Activated T-cell treated with anti-CD3 and anti-CD28 coated beads for 24 hours (primary cell): ENCODE results near the gene RABGEF1.
"Not testable (repeated sequence)": the region's sequence is repeated elsewhere in the genome, so short reads cannot be mapped to it uniquely, and the experiment has no call there.

Experiments
- DNase-seq: peaks from one replicate; pipeline ENCODE4 v3.0.0-alpha.2; 2020; ENCODE audit warnings: low read depth

The RABGEF1 gene

GRCh38 chr7:66740302-66740979 is at the start of gene RABGEF1:
TSS of gene RABGEF1 (plus strand) at chr7:66740733. CDS start at chr7:66771900, 31,167 bp downstream.
- DNase-seq = peak; percentile 97

DNA sequence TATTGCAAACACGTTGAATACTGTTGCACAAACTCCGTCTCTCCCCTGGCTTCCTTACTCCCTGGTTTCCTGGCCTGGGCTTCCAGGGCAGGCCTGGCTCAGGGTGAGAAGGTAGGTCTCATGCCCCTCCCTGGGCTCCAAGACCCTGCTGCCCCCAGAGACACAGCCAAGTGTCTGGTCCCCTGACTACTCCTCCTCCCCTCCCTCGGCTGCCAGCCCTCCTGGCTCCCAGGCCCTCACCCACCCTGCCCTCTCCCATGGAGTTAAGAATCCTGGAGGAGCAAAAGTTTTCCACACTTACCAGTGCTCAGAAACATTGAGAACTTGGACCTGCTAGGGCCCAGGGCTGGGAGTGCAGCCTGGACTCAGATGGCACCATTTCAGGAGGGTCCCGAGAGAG is 47.2 kb upstream of the RABGEF1 start:
- no peak for DNase-seq

DNA sequence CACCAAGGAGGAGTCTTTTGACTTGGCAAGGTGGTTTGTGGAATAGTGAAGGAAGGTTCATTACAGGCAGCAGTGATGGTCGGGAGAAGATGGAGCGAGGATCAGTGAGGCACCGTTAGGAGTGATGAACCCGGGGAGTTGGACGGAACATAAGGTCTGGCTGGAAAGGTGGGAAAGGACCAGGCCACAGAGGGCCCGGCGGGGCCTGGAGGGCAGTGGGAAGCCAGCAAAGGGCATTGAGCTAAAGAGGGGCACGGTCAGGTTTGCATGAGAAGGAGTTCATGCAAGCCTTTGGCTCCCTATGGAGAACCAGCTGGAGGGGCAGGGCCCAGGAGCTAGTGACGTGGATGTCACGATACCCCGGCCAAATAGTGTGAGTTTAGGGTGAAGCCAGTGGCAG is 46.2 kb upstream of the RABGEF1 start:
- no peak for DNase-seq

- DNase-seq = not testable (repeated sequence)
Measured at GRCh38 chr7:66695417-66695816, 45.1 kb upstream of the RABGEF1 start.

DNA sequence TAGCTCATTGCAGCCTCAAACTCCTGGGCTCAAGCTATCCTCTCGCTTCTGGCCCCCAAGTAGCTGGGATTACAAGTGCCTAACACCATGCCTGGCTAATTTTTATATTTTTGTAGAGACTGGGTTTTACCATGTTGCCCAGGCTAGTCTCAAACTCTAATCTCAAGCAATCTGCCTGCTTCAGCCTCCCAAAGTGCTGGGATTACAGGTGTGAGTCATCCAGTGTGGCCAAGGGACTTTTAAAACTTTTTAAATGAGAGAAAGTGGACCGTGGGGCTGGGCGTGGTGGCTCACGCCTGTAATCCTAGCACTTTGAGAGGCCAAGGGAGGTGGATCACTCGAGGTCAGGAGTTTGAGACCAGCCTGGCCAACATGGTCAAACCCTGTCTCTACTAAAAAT is 44.4 kb upstream of the RABGEF1 start:
- not testable (repeated sequence) for DNase-seq

GRCh38 chr7:66696774-66697191 is 43.8 kb upstream of the RABGEF1 start:
- DNase-seq = no peak

GRCh38 chr7:66697449-66698438 is 42.8 kb upstream of the RABGEF1 start:
- DNase-seq = no peak

- no peak for DNase-seq
Measured at GRCh38 chr7:66698652-66699205, 41.8 kb upstream of the RABGEF1 start.

DNA sequence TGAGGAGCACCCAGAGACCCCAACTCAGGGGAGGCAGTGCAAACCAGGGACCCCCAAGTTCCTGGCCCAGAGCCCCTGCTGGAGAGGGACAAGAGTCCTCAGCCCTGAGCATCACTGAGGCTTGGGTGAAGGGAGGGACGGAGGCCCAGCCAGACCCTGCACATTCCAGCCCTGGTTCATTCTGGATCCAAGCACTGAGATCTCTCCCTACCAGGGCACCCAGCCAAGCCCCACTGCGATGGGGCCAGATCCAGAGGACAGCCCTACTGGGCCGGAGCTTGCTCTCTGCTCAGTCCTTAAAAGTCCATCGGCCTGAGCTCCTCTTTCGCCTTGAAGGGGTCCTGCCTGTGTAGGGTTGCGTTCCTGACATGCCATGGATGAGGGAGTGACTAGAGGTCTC is 40.5 kb upstream of the RABGEF1 start:
- no peak for DNase-seq

GRCh38 chr7:66700633-66701131 is 39.9 kb upstream of the RABGEF1 start:
- DNase-seq = no peak

- DNase-seq = no peak
Measured at GRCh38 chr7:66707825-66708224, 32.7 kb upstream of the RABGEF1 start.

DNA sequence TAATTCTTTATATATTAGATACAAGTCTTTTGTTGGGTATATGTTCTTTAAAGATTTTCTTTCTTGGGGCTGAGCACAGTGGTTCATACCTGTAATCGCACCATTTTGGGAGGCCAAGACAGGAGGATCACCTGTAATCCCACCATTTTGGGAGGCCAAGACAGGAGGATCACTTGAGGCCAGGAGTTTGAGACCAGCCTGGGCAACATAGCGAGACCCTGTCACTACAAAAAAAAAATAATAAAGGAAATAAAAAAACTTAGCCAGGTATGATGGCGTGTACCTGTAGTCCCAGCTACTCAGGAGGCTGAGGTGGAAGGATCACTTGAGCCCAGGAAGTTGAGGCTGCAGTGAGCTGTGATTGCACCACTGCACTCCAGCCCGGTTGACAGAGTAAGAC is 29.8 kb upstream of the RABGEF1 start:
- DNase-seq = not testable (repeated sequence)

GRCh38 chr7:66713687-66714086 is 26.8 kb upstream of the RABGEF1 start:
- no peak for DNase-seq

DNA sequence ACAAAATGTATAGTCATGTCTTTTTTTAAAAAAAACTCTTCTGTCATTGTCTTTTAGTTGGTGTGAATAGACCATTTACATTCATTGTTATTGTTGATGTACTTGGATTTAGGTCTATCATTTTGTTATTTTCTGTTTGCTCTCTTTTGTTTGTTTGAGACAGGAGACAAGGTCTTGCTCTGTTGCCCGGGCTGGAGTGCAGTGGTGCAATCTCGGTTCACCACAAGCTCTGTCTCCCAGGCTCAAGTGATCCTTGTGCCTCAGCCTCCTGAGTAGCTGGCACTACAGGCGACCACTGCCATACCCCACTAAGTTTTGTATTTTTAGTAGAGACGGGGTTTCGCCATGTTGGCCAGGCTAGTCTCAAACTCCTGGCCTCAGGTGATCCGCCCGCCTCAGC is 23.9 kb upstream of the RABGEF1 start:
- DNase-seq = not testable (repeated sequence)

- no peak for DNase-seq
Measured at GRCh38 chr7:66720561-66720960, 20.0 kb upstream of the RABGEF1 start.

- no peak for DNase-seq
Measured at GRCh38 chr7:66725843-66726242, 14.7 kb upstream of the RABGEF1 start.

DNA sequence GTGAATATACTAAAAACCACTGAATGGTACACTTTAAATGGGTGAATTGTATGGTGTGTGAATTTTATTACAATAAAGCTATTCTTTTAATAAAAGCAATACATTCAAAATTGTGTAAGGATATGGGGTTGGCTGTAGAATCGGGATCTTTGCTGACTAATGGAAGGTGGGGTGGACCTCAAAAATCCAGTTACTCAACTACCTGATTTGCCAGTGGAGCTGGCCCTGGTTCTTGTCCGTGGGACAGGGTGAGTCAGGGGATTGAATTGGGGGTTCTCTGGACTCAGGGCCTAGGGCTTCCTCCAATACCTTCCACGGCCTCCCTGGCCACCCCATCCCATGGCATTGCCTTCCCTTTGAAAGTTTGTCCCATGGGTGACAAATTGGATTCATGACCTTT is 13.5 kb upstream of the RABGEF1 start:
- no peak for DNase-seq

DNA sequence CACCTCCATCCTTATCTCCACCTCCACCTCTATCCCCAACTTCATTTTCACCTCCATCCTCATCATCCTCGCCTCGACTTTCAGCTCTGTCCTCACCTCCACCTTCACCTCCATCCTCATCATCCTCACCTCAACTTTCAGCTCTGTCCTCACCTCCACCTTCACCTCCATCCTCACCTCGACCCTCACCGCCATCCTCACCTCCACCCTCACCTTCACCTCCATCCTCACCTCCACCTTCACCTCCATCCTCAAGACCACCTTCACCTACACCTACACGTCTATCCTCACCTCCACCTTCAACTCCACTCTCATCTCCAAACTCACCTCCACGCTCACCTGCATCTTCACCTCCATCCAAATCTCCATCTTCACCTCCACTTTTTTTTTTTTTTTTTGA is 12.0 kb upstream of the RABGEF1 start:
- DNase-seq = no peak

DNA sequence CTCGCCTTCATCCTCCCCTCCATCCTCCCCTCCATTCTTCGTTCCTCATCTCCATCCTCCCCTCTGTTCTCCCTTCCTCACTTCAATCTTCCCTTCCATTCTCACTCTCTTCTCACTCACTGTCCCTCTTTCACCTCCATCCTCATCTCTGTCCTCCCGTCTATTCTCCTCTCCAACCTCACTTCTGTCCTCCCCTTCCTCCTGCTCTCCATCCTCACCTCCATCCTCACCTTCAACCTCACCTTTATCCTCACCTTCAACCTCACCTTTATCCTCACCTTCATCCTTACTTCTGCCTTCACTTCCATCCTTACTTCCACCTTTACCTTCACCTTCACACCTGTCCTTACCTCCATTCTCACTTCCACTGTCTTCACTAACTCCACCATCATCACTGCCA is 11.3 kb upstream of the RABGEF1 start:
- no peak for DNase-seq

GRCh38 chr7:66731986-66732385 is 8.5 kb upstream of the RABGEF1 start:
- DNase-seq = no peak

GRCh38 chr7:66732439-66732838 is 8.1 kb upstream of the RABGEF1 start:
- no peak for DNase-seq

GRCh38 chr7:66734006-66734405 is 6.5 kb upstream of the RABGEF1 start:
- DNase-seq = no peak

DNA sequence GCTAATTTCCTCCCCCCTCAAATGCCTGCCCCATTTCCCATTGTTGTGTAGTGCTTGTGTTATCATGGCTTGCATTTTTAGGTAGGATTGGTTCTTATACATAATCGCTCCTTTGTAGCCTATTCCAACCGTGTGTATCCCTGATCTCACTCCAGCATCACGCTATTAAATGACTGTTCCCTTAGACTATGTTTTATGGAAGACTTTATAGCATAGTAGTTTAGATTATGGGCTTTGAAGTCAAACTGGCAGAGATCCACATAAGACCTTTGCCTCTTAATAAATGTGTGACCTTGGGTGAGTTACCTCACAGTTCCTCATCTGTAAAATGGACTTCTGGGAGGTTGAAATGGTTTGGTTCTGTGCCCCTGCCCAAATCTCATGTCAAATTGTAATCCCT is 5.4 kb upstream of the RABGEF1 start:
- no peak for DNase-seq
